ENCODE data around the gene ERICH2. TPM values are rescaled to one million over a fixed set of nuclear protein-coding genes. Genes with fewer than 3 reads are reported as not detected.

Gene ERICH2
- total RNA-seq, 1 experiment from 2014 or later = 2.4 TPM

DNA sequence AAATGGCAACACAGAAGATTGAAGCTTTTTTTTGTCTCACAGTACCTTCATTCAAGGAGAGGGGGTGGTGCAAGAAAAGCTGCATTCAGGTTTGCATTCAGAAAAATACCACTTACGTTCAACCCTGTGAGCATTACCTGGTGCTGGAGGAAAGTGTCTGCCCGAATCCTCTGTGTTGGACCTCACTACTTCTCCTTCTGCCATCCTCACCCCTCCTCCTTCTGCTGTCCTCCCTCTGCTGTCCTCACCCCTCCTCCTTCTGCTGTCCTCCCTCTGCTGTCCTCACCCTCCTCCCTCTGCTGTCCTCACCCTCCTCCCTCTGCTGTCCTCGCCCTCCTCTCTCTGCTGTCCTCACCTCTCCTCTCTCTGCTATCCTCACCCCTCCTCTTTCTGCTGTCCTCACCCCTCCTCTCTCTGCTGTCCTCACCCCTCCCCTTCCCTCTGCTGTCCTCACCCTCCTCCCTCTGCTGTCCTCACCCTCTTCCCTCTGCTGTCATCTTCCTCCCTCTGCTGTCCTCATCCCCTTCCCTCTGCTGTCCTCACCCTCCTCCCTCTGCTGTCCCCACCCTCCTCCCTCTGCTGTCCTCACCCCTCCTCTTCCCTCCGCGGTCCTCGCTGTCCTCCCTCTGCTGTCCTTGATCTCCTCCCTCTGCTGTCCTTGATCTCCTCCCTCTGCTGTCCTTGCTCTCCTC, 57.8 kb downstream of the ERICH2 start:
- CTCF ChIA-PET = no interaction called here
- no peak overlapping the region for H3K27ac ChIP-seq (ENCODE audit: low read depth, low read length)
- no TSS peak for BruUV-seq (replicated peaks)
- no peak for DNase-seq (ENCODE audit: low read depth, low spot score)
- H3K4me2 ChIP-seq (ENCODE audit: low read length) = no peak overlapping the region
- intact Hi-C loops (cut with micrococcal nuclease) = no loop called here
- no peaks in the 10 kb centered on the region for H3K4me1 ChIP-seq (ENCODE audit: control insufficient read depth in 1 of 2, insufficient read depth in 2 of 2, low read length in 2 of 2)
- no peaks in the 10 kb centered on the region for H3K9me3 ChIP-seq (ENCODE audit: control insufficient read depth in 1 of 2, insufficient read depth in 1 of 2, low read depth in 1 of 2, low read length in 2 of 2)
- RAD21 ChIA-PET (ENCODE audit: low non-redundant PET in 1 of 2, low total read pairs in 2 of 2, uncharacterized antibody in 2 of 2, unreplicated experiment in 2 of 2) = no interaction called here
- H4K20me1 ChIP-seq (ENCODE audit: insufficient read depth) = no peaks in the 10 kb centered on the region
- TF ChIP-seq, protein P1, sequence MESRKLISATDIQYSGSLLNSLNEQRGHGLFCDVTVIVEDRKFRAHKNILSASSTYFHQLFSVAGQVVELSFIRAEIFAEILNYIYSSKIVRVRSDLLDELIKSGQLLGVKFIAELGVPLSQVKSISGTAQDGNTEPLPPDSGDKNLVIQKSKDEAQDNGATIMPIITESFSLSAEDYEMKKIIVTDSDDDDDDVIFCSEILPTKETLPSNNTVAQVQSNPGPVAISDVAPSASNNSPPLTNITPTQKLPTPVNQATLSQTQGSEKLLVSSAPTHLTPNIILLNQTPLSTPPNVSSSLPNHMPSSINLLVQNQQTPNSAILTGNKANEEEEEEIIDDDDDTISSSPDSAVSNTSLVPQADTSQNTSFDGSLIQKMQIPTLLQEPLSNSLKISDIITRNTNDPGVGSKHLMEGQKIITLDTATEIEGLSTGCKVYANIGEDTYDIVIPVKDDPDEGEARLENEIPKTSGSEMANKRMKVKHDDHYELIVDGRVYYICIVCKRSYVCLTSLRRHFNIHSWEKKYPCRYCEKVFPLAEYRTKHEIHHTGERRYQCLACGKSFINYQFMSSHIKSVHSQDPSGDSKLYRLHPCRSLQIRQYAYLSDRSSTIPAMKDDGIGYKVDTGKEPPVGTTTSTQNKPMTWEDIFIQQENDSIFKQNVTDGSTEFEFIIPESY (IDR thresholded peaks at IDR 0.05; ENCODE audit: extremely low read depth, insufficient replicate concordance, low read length) = no peak
- no peak overlapping the region for H3K4me3 ChIP-seq (replicated peaks in 1 of 2; ENCODE audit: low read depth in 1 of 2, low read length in 2 of 2)
- H3K9ac ChIP-seq (ENCODE audit: low read length) = no peak overlapping the region
- POLR2A ChIA-PET = no interaction called here
- H3K27me3 ChIP-seq (ENCODE audit: insufficient read depth, low read length) = no peaks in the 10 kb centered on the region
- no peak for ATAC-seq
- no peak overlapping the region for H2AFZ ChIP-seq (ENCODE audit: low read depth, low read length, poor library complexity, severe bottlenecking)
- H3K79me2 ChIP-seq (ENCODE audit: insufficient read depth, low read length) = no peaks in the 10 kb centered on the region
- no peaks in the 10 kb centered on the region for H3K36me3 ChIP-seq (ENCODE audit: control insufficient read depth in 1 of 2, insufficient read depth in 2 of 2, low read length in 2 of 2)
- H3K9me2 ChIP-seq (ENCODE audit: insufficient read depth) = no peaks in the 10 kb centered on the region

DNA sequence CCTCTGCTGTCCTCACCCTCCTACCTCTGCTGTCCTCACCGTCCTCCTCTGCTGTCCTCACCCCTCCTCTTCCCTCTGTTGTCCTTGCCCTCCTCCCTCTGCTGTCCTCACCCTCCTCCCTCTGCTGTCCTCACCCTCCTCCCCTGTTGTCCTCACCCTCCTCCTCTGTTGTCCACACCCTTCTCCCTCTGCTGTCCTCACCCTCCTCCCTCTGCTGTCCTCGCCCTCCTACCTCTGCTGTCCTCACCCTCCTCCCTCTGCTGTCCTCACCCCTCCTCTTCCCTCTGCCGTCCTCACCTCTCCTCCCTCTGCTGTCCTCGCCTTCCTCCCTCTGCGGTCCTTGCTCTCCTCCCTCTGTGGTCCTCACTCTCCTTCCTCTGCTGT, 58.3 kb downstream of the ERICH2 start:
- Histone ChIP-seq H4K20me1 (ENCODE audit: insufficient read depth) (no peaks in the 10 kb centered on the region), H3K9ac (ENCODE audit: low read length) (no peak overlapping the region), H3K4me3 (replicated peaks in 1 of 2; ENCODE audit: low read depth in 1 of 2, low read length in 2 of 2) (no peak overlapping the region), H3K27me3 (ENCODE audit: insufficient read depth, low read length) (no peaks in the 10 kb centered on the region), H3K27ac (ENCODE audit: low read depth, low read length) (no peak overlapping the region), H3K79me2 (ENCODE audit: insufficient read depth, low read length) (no peaks in the 10 kb centered on the region), H3K4me2 (ENCODE audit: low read length) (no peak overlapping the region), H3K4me1 (ENCODE audit: control insufficient read depth in 1 of 2, insufficient read depth in 2 of 2, low read length in 2 of 2) (no peaks in the 10 kb centered on the region), H2AFZ (ENCODE audit: low read depth, low read length, poor library complexity, severe bottlenecking) (no peak overlapping the region), H3K9me2 (ENCODE audit: insufficient read depth) (no peaks in the 10 kb centered on the region), H3K9me3 (ENCODE audit: control insufficient read depth in 1 of 2, insufficient read depth in 1 of 2, low read depth in 1 of 2, low read length in 2 of 2) (no peaks in the 10 kb centered on the region), H3K36me3 (ENCODE audit: control insufficient read depth in 1 of 2, insufficient read depth in 2 of 2, low read length in 2 of 2) (no peaks in the 10 kb centered on the region)
- POLR2A ChIA-PET = no interaction called here
- no peak for ATAC-seq
- no TSS peak for BruUV-seq (replicated peaks)
- intact Hi-C loops (cut with micrococcal nuclease) = no loop called here
- RAD21 ChIA-PET (ENCODE audit: low non-redundant PET in 1 of 2, low total read pairs in 2 of 2, uncharacterized antibody in 2 of 2, unreplicated experiment in 2 of 2) = no interaction called here
- CTCF ChIA-PET = no interaction called here
- no peak for DNase-seq (ENCODE audit: low read depth, low spot score)
- TF ChIP-seq SIN3A (IDR thresholded peaks at IDR 0.05; ENCODE audit: low read depth) (no peak), CEBPB (IDR thresholded peaks at IDR 0.05; ENCODE audit: low read depth) (no peak), RAD21 (IDR thresholded peaks at IDR 0.05; ENCODE audit: low read depth) (no peak), CBX3 (IDR thresholded peaks at IDR 0.05; ENCODE audit: low read depth) (no peak), TCF7L2 (IDR thresholded peaks at IDR 0.05; ENCODE audit: borderline replicate concordance, extremely low read depth, insufficient read depth, insufficient read length) (no peak), SRF (IDR thresholded peaks at IDR 0.05; ENCODE audit: low read depth) (no peak), EGR1 (IDR thresholded peaks at IDR 0.05; ENCODE audit: low read depth) (no peak), FOSL1 (IDR thresholded peaks at IDR 0.05; ENCODE audit: low read depth) (no peak)
- TF ChIP-seq, protein P2, sequence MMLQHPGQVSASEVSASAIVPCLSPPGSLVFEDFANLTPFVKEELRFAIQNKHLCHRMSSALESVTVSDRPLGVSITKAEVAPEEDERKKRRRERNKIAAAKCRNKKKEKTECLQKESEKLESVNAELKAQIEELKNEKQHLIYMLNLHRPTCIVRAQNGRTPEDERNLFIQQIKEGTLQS (IDR thresholded peaks at IDR 0.05) = no peak
- TF ChIP-seq, protein P3, sequence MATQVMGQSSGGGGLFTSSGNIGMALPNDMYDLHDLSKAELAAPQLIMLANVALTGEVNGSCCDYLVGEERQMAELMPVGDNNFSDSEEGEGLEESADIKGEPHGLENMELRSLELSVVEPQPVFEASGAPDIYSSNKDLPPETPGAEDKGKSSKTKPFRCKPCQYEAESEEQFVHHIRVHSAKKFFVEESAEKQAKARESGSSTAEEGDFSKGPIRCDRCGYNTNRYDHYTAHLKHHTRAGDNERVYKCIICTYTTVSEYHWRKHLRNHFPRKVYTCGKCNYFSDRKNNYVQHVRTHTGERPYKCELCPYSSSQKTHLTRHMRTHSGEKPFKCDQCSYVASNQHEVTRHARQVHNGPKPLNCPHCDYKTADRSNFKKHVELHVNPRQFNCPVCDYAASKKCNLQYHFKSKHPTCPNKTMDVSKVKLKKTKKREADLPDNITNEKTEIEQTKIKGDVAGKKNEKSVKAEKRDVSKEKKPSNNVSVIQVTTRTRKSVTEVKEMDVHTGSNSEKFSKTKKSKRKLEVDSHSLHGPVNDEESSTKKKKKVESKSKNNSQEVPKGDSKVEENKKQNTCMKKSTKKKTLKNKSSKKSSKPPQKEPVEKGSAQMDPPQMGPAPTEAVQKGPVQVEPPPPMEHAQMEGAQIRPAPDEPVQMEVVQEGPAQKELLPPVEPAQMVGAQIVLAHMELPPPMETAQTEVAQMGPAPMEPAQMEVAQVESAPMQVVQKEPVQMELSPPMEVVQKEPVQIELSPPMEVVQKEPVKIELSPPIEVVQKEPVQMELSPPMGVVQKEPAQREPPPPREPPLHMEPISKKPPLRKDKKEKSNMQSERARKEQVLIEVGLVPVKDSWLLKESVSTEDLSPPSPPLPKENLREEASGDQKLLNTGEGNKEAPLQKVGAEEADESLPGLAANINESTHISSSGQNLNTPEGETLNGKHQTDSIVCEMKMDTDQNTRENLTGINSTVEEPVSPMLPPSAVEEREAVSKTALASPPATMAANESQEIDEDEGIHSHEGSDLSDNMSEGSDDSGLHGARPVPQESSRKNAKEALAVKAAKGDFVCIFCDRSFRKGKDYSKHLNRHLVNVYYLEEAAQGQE (IDR thresholded peaks at IDR 0.05; ENCODE audit: low read depth) = no peak
- TF ChIP-seq, protein P1 (IDR thresholded peaks at IDR 0.05; ENCODE audit: extremely low read depth, insufficient replicate concordance, low read length) = no peak
- TF ChIP-seq, protein P4, sequence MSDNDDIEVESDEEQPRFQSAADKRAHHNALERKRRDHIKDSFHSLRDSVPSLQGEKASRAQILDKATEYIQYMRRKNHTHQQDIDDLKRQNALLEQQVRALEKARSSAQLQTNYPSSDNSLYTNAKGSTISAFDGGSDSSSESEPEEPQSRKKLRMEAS (IDR thresholded peaks at IDR 0.05) = no peak
